Trophoblast cell (in vitro differentiated cells and primary cell): ENCODE measurements around the gene FRY.

Experiments used
- DNase-seq, 2 donors: peaks; one replicate each; pipeline ENCODE4 v3.0.0-alpha.2; 2016
- H2AFZ ChIP-seq: 2 replicates; pipeline ENCODE4 v1.6.1; 2013; ENCODE audit warnings: low read length, moderate library complexity, mild to moderate bottlenecking; ENCODE audit not compliant: insufficient read depth, poor library complexity
- H2AK5ac ChIP-seq: 2 replicates; pipeline ENCODE4 v1.6.1; 2013; ENCODE audit warnings: mild to moderate bottlenecking, low read length
- H2BK120ac ChIP-seq: 2 replicates; pipeline ENCODE4 v1.6.1; 2013; ENCODE audit warnings: low read length, mild to moderate bottlenecking, moderate library complexity; ENCODE audit not compliant: insufficient read depth, poor library complexity
- H2BK12ac ChIP-seq: 2 replicates; pipeline ENCODE4 v1.6.1; 2013; ENCODE audit warnings: mild to moderate bottlenecking, low read length, moderate library complexity
- H2BK5ac ChIP-seq: 2 replicates; pipeline ENCODE4 v1.6.1; 2013; ENCODE audit warnings: low read length, low read depth, moderate library complexity, mild to moderate bottlenecking; ENCODE audit not compliant: poor library complexity
- H3K14ac ChIP-seq: 2 replicates; pipeline ENCODE4 v1.6.1; 2013; ENCODE audit warnings: mild to moderate bottlenecking, low read length
- H3K18ac ChIP-seq: 2 replicates; pipeline ENCODE4 v1.6.1; 2013; ENCODE audit warnings: mild to moderate bottlenecking, low read length
- H3K23ac ChIP-seq: 2 replicates; pipeline ENCODE4 v1.6.1; 2013; ENCODE audit warnings: low read length
- H3K27ac ChIP-seq: 2 replicates; pipeline ENCODE4 v1.5.1; 2013; ENCODE audit warnings: low read depth, mild to moderate bottlenecking, inconsistent platforms, low read length, moderate library complexity
- H3K27me3 ChIP-seq: 2 replicates; pipeline ENCODE4 v1.6.1; 2013; ENCODE audit warnings: inconsistent platforms, mild to moderate bottlenecking, low read length, moderate library complexity; ENCODE audit not compliant: insufficient read depth
- H3K36me3 ChIP-seq, 2 experiments: 1 replicate in 1 of 2; 2 replicates in 1 of 2; pipeline ENCODE4 v1.6.1; 2013; ENCODE audit warnings: low read length in 2 of 2, mild to moderate bottlenecking in 2 of 2, moderate library complexity in 1 of 2; ENCODE audit not compliant: insufficient read depth in 2 of 2, control insufficient read depth in 1 of 2
- H3K4ac ChIP-seq: 2 replicates; pipeline ENCODE4 v1.6.1; 2013; ENCODE audit warnings: low read depth, mild to moderate bottlenecking, low read length, moderate library complexity
- H3K4me1 ChIP-seq, 2 experiments: 1 replicate in 1 of 2; 2 replicates in 1 of 2; pipeline ENCODE4 v1.6.1; 2013; ENCODE audit warnings: low read length in 2 of 2, mild to moderate bottlenecking in 2 of 2, moderate library complexity in 1 of 2; ENCODE audit not compliant: insufficient read depth in 2 of 2, control insufficient read depth in 1 of 2
- H3K4me2 ChIP-seq: 2 replicates; pipeline ENCODE4 v1.6.1; 2013; ENCODE audit warnings: inconsistent platforms, mild to moderate bottlenecking, low read length, moderate library complexity
- H3K4me3 ChIP-seq: 2 replicates; pipeline ENCODE4 v1.5.1; 2013; ENCODE audit warnings: mild to moderate bottlenecking, low read depth, low read length, inconsistent platforms
- H3K79me1 ChIP-seq: one replicate; pipeline ENCODE4 v1.6.1; 2013; ENCODE audit warnings: low read length
- H3K79me2 ChIP-seq: 2 replicates; pipeline ENCODE4 v1.6.1; 2013; ENCODE audit warnings: low read length, mild to moderate bottlenecking; ENCODE audit not compliant: control insufficient read depth, insufficient read depth, poor library complexity
- H3K9ac ChIP-seq: 2 replicates; pipeline ENCODE4 v1.6.1; 2013; ENCODE audit warnings: mild to moderate bottlenecking, low read length
- H3K9me3 ChIP-seq: 2 replicates; pipeline ENCODE4 v1.6.1; 2013; ENCODE audit warnings: low read depth, mild to moderate bottlenecking, control low read depth, inconsistent platforms, low read length; ENCODE audit not compliant: insufficient read depth
- H4K12ac ChIP-seq: 2 replicates; pipeline ENCODE4 v1.6.1; 2013; ENCODE audit warnings: low read depth, mild to moderate bottlenecking, low read length, moderate library complexity
- H4K8ac ChIP-seq: 2 replicates; pipeline ENCODE4 v1.6.1; 2013; ENCODE audit warnings: low read depth, mild to moderate bottlenecking, low read length, moderate library complexity
- H4K91ac ChIP-seq: one replicate; pipeline ENCODE4 v1.6.1; 2013; ENCODE audit warnings: low read depth, mild to moderate bottlenecking, low read length, moderate library complexity
- WGBS: extraction: QIAGEN DNeasy Blood & Tissue Kit; methylation state at CpG from one replicate; pipeline ENCODE4 v1.1.7; 2013; ENCODE audit warnings: missing lambda C conversion rate; ENCODE audit not compliant: insufficient read length, insufficient coverage; ENCODE audit errors: extremely low coverage; 5-methylcytosine and 5-hydroxymethylcytosine counted together

Gene FRY

DNA sequence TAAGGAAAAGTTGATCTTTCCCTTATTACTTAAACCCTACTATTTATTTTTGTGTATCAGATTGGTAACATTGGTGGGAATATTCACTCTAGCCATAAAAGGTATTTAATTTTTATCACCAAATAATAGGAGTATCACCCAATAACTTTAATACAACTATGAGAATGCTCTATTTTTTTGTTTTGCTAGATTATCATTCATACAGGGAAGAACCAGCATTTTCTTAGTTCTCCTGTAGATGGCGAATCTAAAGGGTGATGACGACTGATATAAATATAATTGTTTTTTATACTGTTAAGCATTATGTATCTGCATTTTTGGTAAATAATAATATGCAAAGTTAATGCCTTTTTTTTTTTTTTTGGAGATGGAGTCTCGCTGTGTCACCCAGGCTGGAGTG, 7.9 kb upstream of the FRY start:
- H3K9me3 ChIP-seq = no peaks in the 10 kb centered on the region
- no peak overlapping the region for H2BK120ac ChIP-seq
- no peak overlapping the region for H4K8ac ChIP-seq
- no peaks in the 10 kb centered on the region for H3K79me2 ChIP-seq
- no peaks in the 10 kb centered on the region for H3K27me3 ChIP-seq
- H3K27ac ChIP-seq = no peak overlapping the region
- no peak overlapping the region for H3K9ac ChIP-seq
- H2BK12ac ChIP-seq = no peak overlapping the region
- no CpG with 5 or more reads among the region's 3 CpGs for WGBS
- no peak overlapping the region for H2AFZ ChIP-seq
- no peak overlapping the region for H3K23ac ChIP-seq
- H2AK5ac ChIP-seq = no peak overlapping the region
- H4K91ac ChIP-seq = no peak overlapping the region
- H3K4me3 ChIP-seq = no peak overlapping the region
- no peak overlapping the region for H3K18ac ChIP-seq
- H3K79me1 ChIP-seq = no peaks in the 10 kb centered on the region
- no peak overlapping the region for H3K14ac ChIP-seq
- no peak overlapping the region for H3K4ac ChIP-seq
- H4K12ac ChIP-seq = no peak overlapping the region
- no peak overlapping the region for H3K4me2 ChIP-seq
- H2BK5ac ChIP-seq = no peak overlapping the region
- DNase-seq = no peak
- H3K4me1 ChIP-seq = peaks cover 0 to 2% of the 10 kb centered on the region in 2 experiments
- no peaks in the 10 kb centered on the region for H3K36me3 ChIP-seq

DNA sequence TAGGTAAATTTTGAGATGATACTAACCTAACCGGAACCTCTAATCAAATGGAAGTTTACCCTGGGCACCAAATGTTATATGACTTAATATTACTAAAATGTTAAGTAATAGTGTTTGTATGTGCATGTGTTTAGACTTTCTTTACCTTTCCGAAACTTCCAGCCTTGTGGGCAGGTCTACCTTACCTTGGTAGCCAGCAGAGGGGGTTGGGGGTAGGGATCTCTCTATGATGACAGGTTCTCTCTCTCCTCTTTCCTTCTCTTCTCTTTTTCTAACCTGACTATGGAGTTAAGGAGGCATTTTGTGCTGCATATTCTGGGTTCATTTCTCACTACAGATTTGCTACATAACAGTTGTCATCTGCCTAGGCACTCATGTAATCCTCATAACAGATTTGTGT, 6.8 kb upstream of the FRY start:
- Histone ChIP-seq H4K91ac (no peak overlapping the region), H3K9me3 (no peaks in the 10 kb centered on the region), H2BK120ac (no peak overlapping the region), H2BK12ac (no peak overlapping the region), H3K4me3 (no peak overlapping the region), H4K12ac (no peak overlapping the region), H3K4ac (no peak overlapping the region), H3K23ac (no peak overlapping the region), H3K4me2 (no peak overlapping the region), H4K8ac (no peak overlapping the region), H3K27me3 (no peaks in the 10 kb centered on the region), H3K79me2 (no peaks in the 10 kb centered on the region), H2AK5ac (no peak overlapping the region), H3K79me1 (no peaks in the 10 kb centered on the region), H3K18ac (no peak overlapping the region), H3K4me1 (peaks cover 0 to 2% of the 10 kb centered on the region in 2 experiments), H3K27ac (no peak overlapping the region), H3K36me3 (no peaks in the 10 kb centered on the region), H3K14ac (no peak overlapping the region), H3K9ac (no peak overlapping the region), H2AFZ (no peak overlapping the region), H2BK5ac (no peak overlapping the region)
- WGBS = no CpG with 5 or more reads among the region's 2 CpGs
- DNase-seq = no peak

DNA sequence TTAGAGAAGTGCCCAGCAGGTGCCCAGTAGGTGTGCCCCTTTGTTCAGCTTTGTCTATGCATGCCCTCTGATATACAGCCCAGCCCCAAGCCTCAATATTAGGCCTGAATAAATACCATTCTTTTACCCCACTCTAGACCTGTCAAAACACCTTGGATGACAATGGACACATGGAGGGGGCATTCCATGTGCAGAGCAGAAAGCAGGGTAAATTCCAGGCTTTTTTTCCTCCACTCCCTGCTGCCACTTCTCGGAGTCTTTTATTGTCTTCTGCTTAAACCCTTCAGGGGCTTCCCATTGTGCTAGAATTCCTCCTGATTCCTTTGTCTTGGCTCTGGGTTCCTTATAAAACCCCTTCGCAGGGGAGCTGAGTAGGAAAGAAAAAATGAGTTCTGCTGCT, 5.8 kb upstream of the FRY start:
- Histone ChIP-seq H3K9me3 (no peaks in the 10 kb centered on the region), H4K8ac (no peak overlapping the region), H4K91ac (no peak overlapping the region), H3K4me1 (peaks cover 0 to 3% of the 10 kb centered on the region in 2 experiments), H4K12ac (no peak overlapping the region), H3K14ac (no peak overlapping the region), H3K36me3 (no peaks in the 10 kb centered on the region), H3K79me1 (no peaks in the 10 kb centered on the region), H3K4ac (no peak overlapping the region), H3K79me2 (no peaks in the 10 kb centered on the region), H3K9ac (no peak overlapping the region), H3K27ac (no peak overlapping the region), H2AK5ac (no peak overlapping the region), H2BK5ac (no peak overlapping the region), H3K23ac (no peak overlapping the region), H2BK120ac (no peak overlapping the region), H2AFZ (no peak overlapping the region), H3K27me3 (no peaks in the 10 kb centered on the region), H2BK12ac (no peak overlapping the region), H3K4me3 (no peak overlapping the region), H3K4me2 (no peak overlapping the region), H3K18ac (no peak overlapping the region)
- no CpG with 5 or more reads among the region's 2 CpGs for WGBS
- no peak for DNase-seq

- no peak overlapping the region for H4K91ac ChIP-seq
- no peak overlapping the region for H2BK12ac ChIP-seq
- H2AFZ ChIP-seq = no peak overlapping the region
- no peak overlapping the region for H2BK5ac ChIP-seq
- no peak overlapping the region for H4K12ac ChIP-seq
- no peak overlapping the region for H3K23ac ChIP-seq
- H3K4ac ChIP-seq = no peak overlapping the region
- H3K18ac ChIP-seq = no peak overlapping the region
- DNase-seq = no peak
- no peak overlapping the region for H4K8ac ChIP-seq
- H3K9me3 ChIP-seq = no peaks in the 10 kb centered on the region
- H2AK5ac ChIP-seq = no peak overlapping the region
- WGBS = no CpG with 5 or more reads among the region's 3 CpGs
- no peaks in the 10 kb centered on the region for H3K36me3 ChIP-seq
- no peak overlapping the region for H3K4me3 ChIP-seq
- H3K14ac ChIP-seq = no peak overlapping the region
- no peak overlapping the region for H2BK120ac ChIP-seq
- H3K27ac ChIP-seq = no peak overlapping the region
- peaks cover 0 to 6% of the 10 kb centered on the region in 2 experiments for H3K4me1 ChIP-seq
- H3K79me2 ChIP-seq = no peaks in the 10 kb centered on the region
- no peak overlapping the region for H3K9ac ChIP-seq
- H3K27me3 ChIP-seq = no peaks in the 10 kb centered on the region
- no peak overlapping the region for H3K4me2 ChIP-seq
- no peaks in the 10 kb centered on the region for H3K79me1 ChIP-seq
These were observed 5.0 kb upstream of the FRY start for GRCh38 chr13:32026623-32027022.
